Breast epithelium (tissue), 3 donors: ENCODE data around the gene HIPK3.

Experiments
- CTCF ChIP-seq, 3 donors: fragments of 450-650 bp; IDR thresholded peaks; one replicate each; pipeline ENCODE4 v1.5.1; 2016 to 2017; ENCODE audit warnings: antibody characterized with exemption in 3 of 3, mild to moderate bottlenecking in 3 of 3, moderate library complexity in 3 of 3
- POLR2A ChIP-seq: fragments of 450-650 bp; IDR thresholded peaks from one replicate; pipeline ENCODE4 v1.6.1; 2016; ENCODE audit warnings: antibody characterized with exemption, mild to moderate bottlenecking, moderate library complexity
- POLR2AphosphoS5 ChIP-seq, 3 donors: sonication (generic); formaldehyde crosslinking; IDR thresholded peaks; one replicate each; pipeline ENCODE4 v1.6.1; 2017; ENCODE audit warnings: antibody characterized with exemption in 3 of 3

GRCh38 chr11:33225371-33225770 lies 31.8 kb upstream of the HIPK3 start:
- TF ChIP-seq CTCF (IDR thresholded peaks at IDR 0.05) (no peak), POLR2A (no peak), POLR2AphosphoS5 (IDR thresholded peaks at IDR 0.05) (no peak)
